IMR-90 (cell line): ENCODE results near the gene PRR9. TPM values are rescaled to one million over a fixed set of nuclear protein-coding genes. Genes with fewer than 3 reads are reported as not detected.

Source experiments
- ATAC-seq: fragments of 200-7000 bp; cut with Tn5 transposase; 2 replicates; pipeline ENCODE4 v1.9.1; 2020; ENCODE audit warnings: low read depth, mild to moderate bottlenecking, moderate library complexity
- BruUV-seq: library from RNA; stranded (reverse); fragments of 400-500 nt; replicated peaks from 2 replicates; lab custom pipeline; 2021; lab: Mats Ljungman, UMichigan
- CTCF ChIA-PET: fragments of 300-600 bp; formaldehyde crosslinking; extraction: SDS; loops from one replicate; lab custom pipeline; 2021; ENCODE audit warnings: antibody characterized with exemption; lab: Yijun Ruan, JAX
- POLR2A ChIA-PET: fragments of 300-600 bp; sonication (Branson Sonifier 250); formaldehyde crosslinking; loops from one replicate; lab custom pipeline; 2022; ENCODE audit warnings: antibody characterized with exemption; ENCODE audit not compliant: unreplicated experiment; lab: Charles Lee
- DNase-seq: peaks from one replicate; pipeline ENCODE4 v3.0.0; 2013
- H2AFZ ChIP-seq: replicated peaks from 2 replicates; pipeline ENCODE3; 2013; ENCODE audit warnings: low read length, mild to moderate bottlenecking; ENCODE audit not compliant: poor library complexity
- H2AK5ac ChIP-seq: 2 replicates; pipeline ENCODE4 v1.6.1; 2013; ENCODE audit warnings: low read depth, low read length, inconsistent platforms
- H2AK9ac ChIP-seq: replicated peaks from 2 replicates; pipeline ENCODE3; 2013; ENCODE audit warnings: mild to moderate bottlenecking, low read depth, low read length, moderate library complexity; ENCODE audit not compliant: poor library complexity
- H2BK120ac ChIP-seq: 2 replicates; pipeline ENCODE4 v1.6.1; 2013; ENCODE audit warnings: low read depth, low read length, inconsistent platforms
- H2BK15ac ChIP-seq: 3 replicates; pipeline ENCODE4 v1.6.1; 2013; ENCODE audit warnings: low read depth, low read length, inconsistent platforms
- H2BK20ac ChIP-seq: 2 replicates; pipeline ENCODE4 v1.6.1; 2013; ENCODE audit warnings: low read depth, mild to moderate bottlenecking, inconsistent platforms, low read length, moderate library complexity
- H2BK5ac ChIP-seq: 2 replicates; pipeline ENCODE4 v1.6.1; 2013; ENCODE audit warnings: mild to moderate bottlenecking, low read depth, low read length, inconsistent platforms; ENCODE audit not compliant: poor library complexity, severe bottlenecking
- H3K14ac ChIP-seq: replicated peaks from 2 replicates; pipeline ENCODE4 v1.6.1; 2013; ENCODE audit warnings: low read depth, low read length, inconsistent platforms
- H3K18ac ChIP-seq: 2 replicates; pipeline ENCODE4 v1.6.1; 2013; ENCODE audit warnings: low read depth, low read length, control low read depth
- H3K23ac ChIP-seq: 2 replicates; pipeline ENCODE4 v1.6.1; 2013; ENCODE audit warnings: low read depth, low read length, inconsistent platforms
- H3K27ac ChIP-seq: 2 replicates; pipeline ENCODE4 v1.5.1; 2013; ENCODE audit warnings: mild to moderate bottlenecking, control low read depth, low read length; ENCODE audit not compliant: insufficient read depth
- H3K27me3 ChIP-seq: 2 replicates; pipeline ENCODE4 v1.6.1; 2013; ENCODE audit warnings: low read length; ENCODE audit not compliant: control insufficient read depth, insufficient read depth
- H3K36me3 ChIP-seq: 2 replicates; pipeline ENCODE4 v1.6.1; 2013; ENCODE audit warnings: low read length, mixed read lengths; ENCODE audit not compliant: control insufficient read depth, insufficient read depth
- H3K4ac ChIP-seq: 2 replicates; pipeline ENCODE4 v1.6.1; 2013; ENCODE audit warnings: low read depth, low read length, inconsistent platforms
- H3K4me1 ChIP-seq: 2 replicates; pipeline ENCODE4 v1.6.1; 2013; ENCODE audit warnings: low read length, mixed read lengths; ENCODE audit not compliant: control insufficient read depth, insufficient read depth
- H3K4me2 ChIP-seq: 2 replicates; pipeline ENCODE4 v1.6.1; 2013; ENCODE audit warnings: low read depth, mild to moderate bottlenecking, control low read depth, low read length, moderate library complexity
- H3K4me3 ChIP-seq: 2 replicates; pipeline ENCODE4 v1.5.1; 2013; ENCODE audit warnings: low read depth, mild to moderate bottlenecking, control low read depth, low read length, moderate library complexity; ENCODE audit not compliant: insufficient read depth
- H3K56ac ChIP-seq: 2 replicates; pipeline ENCODE4 v1.6.1; 2013; ENCODE audit warnings: low read length, inconsistent platforms; ENCODE audit not compliant: insufficient read depth; ENCODE audit errors: extremely low read depth
- H3K79me1 ChIP-seq, 2 experiments: 2 replicates each; pipeline ENCODE4 v1.6.1; 2013; ENCODE audit warnings: low read length in 2 of 2, inconsistent platforms in 1 of 2, low read depth in 1 of 2
- H3K9ac ChIP-seq: 2 replicates; pipeline ENCODE4 v1.6.1; 2013; ENCODE audit warnings: low read depth, low read length, control low read depth
- H3K9me1 ChIP-seq: 2 replicates; pipeline ENCODE4 v1.6.1; 2013; ENCODE audit warnings: low read length, inconsistent platforms; ENCODE audit not compliant: insufficient read depth
- H3K9me3 ChIP-seq: 2 replicates; pipeline ENCODE4 v1.6.1; 2013; ENCODE audit warnings: low read length; ENCODE audit not compliant: control insufficient read depth, insufficient read depth
- H4K20me1 ChIP-seq: 2 replicates; pipeline ENCODE4 v1.6.1; 2013; ENCODE audit warnings: low read length, inconsistent platforms; ENCODE audit not compliant: insufficient read depth
- H4K5ac ChIP-seq: 2 replicates; pipeline ENCODE4 v1.6.1; 2013; ENCODE audit warnings: mild to moderate bottlenecking, low read depth, low read length, control low read depth
- H4K8ac ChIP-seq, 2 experiments: 2 replicates each; pipeline ENCODE4 v1.6.1; 2013; ENCODE audit warnings: low read depth in 2 of 2, low read length in 2 of 2, control low read depth in 1 of 2, inconsistent platforms in 1 of 2
- H4K91ac ChIP-seq: 2 replicates; pipeline ENCODE4 v1.6.1; 2013; ENCODE audit warnings: low read depth, low read length, inconsistent platforms; ENCODE audit not compliant: insufficient read depth
- BHLHE40 ChIP-seq: fragments of 150-350 bp; IDR thresholded peaks from 2 replicates; pipeline ENCODE4 v1.6.1; 2016; ENCODE audit warnings: mild to moderate bottlenecking, low read depth, low read length
- CEBPB ChIP-seq: IDR thresholded peaks from 2 replicates; pipeline ENCODE4 v1.6.1; 2012; ENCODE audit warnings: low read depth, low read length, improper control_type of control experiment
- CHD1 ChIP-seq: IDR thresholded peaks from 2 replicates; pipeline ENCODE4 v1.6.1; 2012; ENCODE audit warnings: low read depth, low read length, improper control_type of control experiment
- FOS ChIP-seq: fragments of 150-350 bp; IDR thresholded peaks from 2 replicates; pipeline ENCODE4 v1.6.1; 2016; ENCODE audit warnings: low read depth, low read length
- MAFK ChIP-seq: IDR thresholded peaks from 2 replicates; pipeline ENCODE4 v1.6.1; 2012; ENCODE audit warnings: low read depth, low read length, improper control_type of control experiment
- MAZ ChIP-seq: IDR thresholded peaks from 2 replicates; pipeline ENCODE4 v1.6.1; 2012; ENCODE audit warnings: low read depth, mild to moderate bottlenecking, low read length, improper control_type of control experiment, moderate library complexity, borderline replicate concordance
- MXI1 ChIP-seq: IDR thresholded peaks from 2 replicates; pipeline ENCODE4 v1.6.1; 2012; ENCODE audit warnings: low read depth, mild to moderate bottlenecking, low read length, moderate library complexity, borderline replicate concordance
- NFE2L2 ChIP-seq: fragments of 150-350 bp; IDR thresholded peaks from 2 replicates; pipeline ENCODE4 v1.6.1; 2016; ENCODE audit warnings: low read depth, mild to moderate bottlenecking, low read length
- POLR2A ChIP-seq: IDR thresholded peaks from 2 replicates; pipeline ENCODE4 v1.6.1; 2012; ENCODE audit warnings: mild to moderate bottlenecking, low read depth, low read length
- RAD21 ChIP-seq: IDR thresholded peaks from 2 replicates; pipeline ENCODE4 v1.6.1; 2012; ENCODE audit warnings: low read length, improper control_type of control experiment
- RCOR1 ChIP-seq: IDR thresholded peaks from 2 replicates; pipeline ENCODE4 v1.6.1; 2012; ENCODE audit warnings: mild to moderate bottlenecking, low read length, improper control_type of control experiment; ENCODE audit not compliant: insufficient replicate concordance
- RFX5 ChIP-seq: IDR thresholded peaks from 2 replicates; pipeline ENCODE4 v1.8.0; 2012; ENCODE audit warnings: low read depth, mild to moderate bottlenecking, low read length, moderate library complexity
- SMC3 ChIP-seq: fragments of 150-350 bp; IDR thresholded peaks from 2 replicates; pipeline ENCODE4 v1.6.1; 2016; ENCODE audit warnings: low read depth, mild to moderate bottlenecking, antibody characterized with exemption, low read length, moderate library complexity
- USF2 ChIP-seq: fragments of 150-350 bp; IDR thresholded peaks from 2 replicates; pipeline ENCODE4 v1.6.1; 2017; ENCODE audit warnings: mild to moderate bottlenecking, antibody characterized with exemption, low read length, low read depth
- WGBS, 2 experiments: methylation state at CpG; one replicate each; pipeline versions ENCODE4 v1.1.5 to v1.1.7; 2013; ENCODE audit warnings: missing lambda C conversion rate in 2 of 2; ENCODE audit not compliant: insufficient read length in 1 of 2; ENCODE audit errors: extremely low coverage in 2 of 2; 5-methylcytosine and 5-hydroxymethylcytosine counted together
- dilution Hi-C: fragments of 300-500 bp; cut with HindIII; formaldehyde crosslinking; loops from one replicate; pipeline ENCODE4 v1.14.3; 2018; ENCODE audit warnings: low sequenced_read_pairs; ENCODE audit not compliant: unreplicated experiment
- in situ Hi-C: fragments of 300-500 bp; cut with MboI; formaldehyde crosslinking; loops from 3 replicates; pipeline ENCODE4 v1.14.3; 2019; ENCODE audit warnings: low sequenced_read_pairs, inconsistent platforms, mixed read lengths
- intact Hi-C: fragments of 100-400 bp; cut with micrococcal nuclease; formaldehyde crosslinking; loops from 2 replicates; pipeline ENCODE4 v1.10.0; 2022
- polyA plus RNA-seq, 3 experiments: library from polyadenylated mRNA; depleted of rRNA; stranded (reverse); fragments of >200 nt; gene quantifications; 2 replicates each; pipeline ENCODE4 v1.2.3, GENCODE V29; 2012; ENCODE audit warnings: low replicate concordance in 1 of 3
- total RNA-seq: library from RNA; depleted of rRNA; stranded (reverse); fragments of >200 nt; gene quantifications from 2 replicates; pipeline ENCODE4 v1.2.3, GENCODE V29; 2012
- TF ChIP-seq, protein P1 (sequence below): conservative IDR thresholded peaks from 2 replicates; pipeline ENCODE4 v1.5.1; 2012; ENCODE audit warnings: mild to moderate bottlenecking, low read depth, low read length, improper control_type of control experiment
- TF ChIP-seq, protein P2 (sequence below): fragments of 150-350 bp; IDR thresholded peaks from 2 replicates; pipeline ENCODE4 v1.6.1; 2016; ENCODE audit warnings: low read depth, mild to moderate bottlenecking, low read length, moderate library complexity, borderline replicate concordance

The PRR9 gene
- total and polyA plus RNA-seq, 2 of the 4 experiments (the other 2 are of a cell fraction): not detected

DNA sequence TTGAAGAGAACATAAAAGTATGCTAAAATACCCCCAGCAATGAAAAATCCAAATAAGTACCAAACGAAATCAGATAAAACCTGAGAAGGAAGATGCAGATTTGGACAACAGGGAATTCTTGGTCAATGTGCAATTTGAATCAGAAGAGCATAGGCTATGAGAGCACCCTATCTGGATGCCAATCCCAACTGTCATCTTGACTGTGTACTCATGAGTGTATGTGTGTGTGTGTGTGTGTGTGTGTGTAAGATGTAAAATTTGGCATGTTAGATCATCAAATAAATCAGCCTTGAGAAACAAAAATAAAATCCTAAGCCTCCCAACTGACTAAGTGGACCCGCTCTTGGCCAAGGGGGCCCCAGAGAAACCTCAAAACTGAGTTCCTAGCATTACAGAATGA is 48.7 kb upstream of the PRR9 start:
- Histone ChIP-seq H3K9me3 (no peaks in the 10 kb centered on the region), H4K91ac (no peak overlapping the region), H2BK20ac (no peak overlapping the region), H3K14ac (no peak overlapping the region), H3K56ac (no peak overlapping the region), H4K20me1 (no peaks in the 10 kb centered on the region), H2BK15ac (no peak overlapping the region), H3K27me3 (no peaks in the 10 kb centered on the region), H2AFZ (no peak overlapping the region), H3K4ac (no peak overlapping the region), H3K4me3 (no peak overlapping the region), H2BK120ac (no peak overlapping the region), H3K9me1 (no peaks in the 10 kb centered on the region), H3K9ac (no peak overlapping the region), H2AK9ac (no peak overlapping the region), H3K27ac (no peak overlapping the region), H4K8ac (no peak overlapping the region), H2BK5ac (no peak overlapping the region), H3K4me2 (no peak overlapping the region), H3K36me3 (no peaks in the 10 kb centered on the region), H3K18ac (no peak overlapping the region), H3K23ac (no peak overlapping the region), H2AK5ac (no peak overlapping the region), H4K5ac (no peak overlapping the region), H3K4me1 (no peaks in the 10 kb centered on the region), H3K79me1 (no peaks in the 10 kb centered on the region)
- intact Hi-C loops (no loop called here), dilution Hi-C loops (no loop called here), in situ Hi-C loops (no loop called here)
- no TSS peak for BruUV-seq
- ChIA-PET CTCF (no interaction called here), POLR2A (no interaction called here)
- ATAC-seq (no peak), DNase-seq (no peak)
- no CpG with 5 or more reads among the region's 2 CpGs for WGBS, 2 experiments
- TF ChIP-seq FOS (no peak), CEBPB (no peak), NFE2L2 (no peak), MXI1 (no peak), MAFK (no peak), RFX5 (no peak), POLR2A (no peak), RCOR1 (no peak), USF2 (no peak), CHD1 (no peak), RAD21 (no peak), MAZ (no peak), SMC3 (no peak), BHLHE40 (no peak)
- TF ChIP-seq, protein P1, sequence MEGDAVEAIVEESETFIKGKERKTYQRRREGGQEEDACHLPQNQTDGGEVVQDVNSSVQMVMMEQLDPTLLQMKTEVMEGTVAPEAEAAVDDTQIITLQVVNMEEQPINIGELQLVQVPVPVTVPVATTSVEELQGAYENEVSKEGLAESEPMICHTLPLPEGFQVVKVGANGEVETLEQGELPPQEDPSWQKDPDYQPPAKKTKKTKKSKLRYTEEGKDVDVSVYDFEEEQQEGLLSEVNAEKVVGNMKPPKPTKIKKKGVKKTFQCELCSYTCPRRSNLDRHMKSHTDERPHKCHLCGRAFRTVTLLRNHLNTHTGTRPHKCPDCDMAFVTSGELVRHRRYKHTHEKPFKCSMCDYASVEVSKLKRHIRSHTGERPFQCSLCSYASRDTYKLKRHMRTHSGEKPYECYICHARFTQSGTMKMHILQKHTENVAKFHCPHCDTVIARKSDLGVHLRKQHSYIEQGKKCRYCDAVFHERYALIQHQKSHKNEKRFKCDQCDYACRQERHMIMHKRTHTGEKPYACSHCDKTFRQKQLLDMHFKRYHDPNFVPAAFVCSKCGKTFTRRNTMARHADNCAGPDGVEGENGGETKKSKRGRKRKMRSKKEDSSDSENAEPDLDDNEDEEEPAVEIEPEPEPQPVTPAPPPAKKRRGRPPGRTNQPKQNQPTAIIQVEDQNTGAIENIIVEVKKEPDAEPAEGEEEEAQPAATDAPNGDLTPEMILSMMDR: no peak
- TF ChIP-seq, protein P2, sequence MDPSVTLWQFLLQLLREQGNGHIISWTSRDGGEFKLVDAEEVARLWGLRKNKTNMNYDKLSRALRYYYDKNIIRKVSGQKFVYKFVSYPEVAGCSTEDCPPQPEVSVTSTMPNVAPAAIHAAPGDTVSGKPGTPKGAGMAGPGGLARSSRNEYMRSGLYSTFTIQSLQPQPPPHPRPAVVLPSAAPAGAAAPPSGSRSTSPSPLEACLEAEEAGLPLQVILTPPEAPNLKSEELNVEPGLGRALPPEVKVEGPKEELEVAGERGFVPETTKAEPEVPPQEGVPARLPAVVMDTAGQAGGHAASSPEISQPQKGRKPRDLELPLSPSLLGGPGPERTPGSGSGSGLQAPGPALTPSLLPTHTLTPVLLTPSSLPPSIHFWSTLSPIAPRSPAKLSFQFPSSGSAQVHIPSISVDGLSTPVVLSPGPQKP: no peak
